MM.1S (cell line): ENCODE results near the gene GIT1.

ENCODE experiments used
- EZH2 ChIP-seq: fragments of 300-600 bp; sonication (generic); optimal IDR thresholded peaks from 2 replicates; pipeline ENCODE3; 2017; ENCODE audit warnings: low read depth, mild to moderate bottlenecking, antibody characterized with exemption, low read length, mixed read lengths
- EZH2phosphoT487 ChIP-seq: fragments of 300-600 bp; sonication (generic); IDR thresholded peaks from 2 replicates; pipeline ENCODE4 v1.6.1; 2018; ENCODE audit warnings: antibody characterized with exemption, low read length
- TF ChIP-seq, protein P1 (sequence below): fragments of 300-600 bp; sonication (generic); IDR thresholded peaks from 2 replicates; pipeline ENCODE4 v1.5.1; 2016; ENCODE audit warnings: antibody characterized with exemption, low read length, mixed read lengths

DNA sequence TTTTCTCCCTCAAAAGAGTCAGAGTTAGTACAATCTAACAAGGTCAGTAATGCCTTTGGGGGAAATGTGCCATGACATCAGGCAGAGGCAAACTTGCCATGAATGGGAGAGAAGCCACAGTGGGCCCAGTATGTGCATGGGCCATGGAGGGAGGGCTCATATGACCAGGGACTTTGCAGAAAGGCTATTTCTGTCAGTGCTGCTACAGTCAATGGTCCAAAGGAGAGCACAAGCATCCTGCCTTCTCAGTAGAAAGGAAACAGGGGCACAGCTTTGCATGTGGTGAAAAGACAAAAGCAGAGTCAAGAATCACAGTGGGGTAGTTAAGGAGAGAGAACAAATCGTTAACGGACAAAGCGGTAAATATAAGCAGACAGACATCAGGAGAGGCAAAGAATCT is 44.4 kb upstream of the GIT1 start:
- TF ChIP-seq EZH2, result no peak
- TF ChIP-seq, protein P1, sequence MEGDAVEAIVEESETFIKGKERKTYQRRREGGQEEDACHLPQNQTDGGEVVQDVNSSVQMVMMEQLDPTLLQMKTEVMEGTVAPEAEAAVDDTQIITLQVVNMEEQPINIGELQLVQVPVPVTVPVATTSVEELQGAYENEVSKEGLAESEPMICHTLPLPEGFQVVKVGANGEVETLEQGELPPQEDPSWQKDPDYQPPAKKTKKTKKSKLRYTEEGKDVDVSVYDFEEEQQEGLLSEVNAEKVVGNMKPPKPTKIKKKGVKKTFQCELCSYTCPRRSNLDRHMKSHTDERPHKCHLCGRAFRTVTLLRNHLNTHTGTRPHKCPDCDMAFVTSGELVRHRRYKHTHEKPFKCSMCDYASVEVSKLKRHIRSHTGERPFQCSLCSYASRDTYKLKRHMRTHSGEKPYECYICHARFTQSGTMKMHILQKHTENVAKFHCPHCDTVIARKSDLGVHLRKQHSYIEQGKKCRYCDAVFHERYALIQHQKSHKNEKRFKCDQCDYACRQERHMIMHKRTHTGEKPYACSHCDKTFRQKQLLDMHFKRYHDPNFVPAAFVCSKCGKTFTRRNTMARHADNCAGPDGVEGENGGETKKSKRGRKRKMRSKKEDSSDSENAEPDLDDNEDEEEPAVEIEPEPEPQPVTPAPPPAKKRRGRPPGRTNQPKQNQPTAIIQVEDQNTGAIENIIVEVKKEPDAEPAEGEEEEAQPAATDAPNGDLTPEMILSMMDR, result no peak
- no peak for TF ChIP-seq EZH2phosphoT487
